Left renal pelvis (tissue), 4 donors: ENCODE data around the gene ERGIC3. TPM values are rescaled to one million over a fixed set of nuclear protein-coding genes. Genes with fewer than 3 reads are reported as not detected.
"Not testable (repeated sequence)": the region's sequence is repeated elsewhere in the genome, so short reads cannot be mapped to it uniquely, and the experiment has no call there.

Experiments used
- DNase-seq, 4 donors: peaks; one replicate each; pipeline ENCODE4 v3.0.0-alpha.2; 2013; ENCODE audit warnings: low read depth in 4 of 4, low spot score in 3 of 4
- polyA plus RNA-seq, 4 donors: library from polyadenylated mRNA; unstranded; fragments of 120-200 nt; gene quantifications; one replicate each; pipeline ENCODE4 v1.2.1, GENCODE V29; 2013; ENCODE audit not compliant: insufficient read length in 4 of 4

The ERGIC3 gene
- polyA plus RNA-seq, 4 donors = 279 to 362 (median 318) TPM

DNA sequence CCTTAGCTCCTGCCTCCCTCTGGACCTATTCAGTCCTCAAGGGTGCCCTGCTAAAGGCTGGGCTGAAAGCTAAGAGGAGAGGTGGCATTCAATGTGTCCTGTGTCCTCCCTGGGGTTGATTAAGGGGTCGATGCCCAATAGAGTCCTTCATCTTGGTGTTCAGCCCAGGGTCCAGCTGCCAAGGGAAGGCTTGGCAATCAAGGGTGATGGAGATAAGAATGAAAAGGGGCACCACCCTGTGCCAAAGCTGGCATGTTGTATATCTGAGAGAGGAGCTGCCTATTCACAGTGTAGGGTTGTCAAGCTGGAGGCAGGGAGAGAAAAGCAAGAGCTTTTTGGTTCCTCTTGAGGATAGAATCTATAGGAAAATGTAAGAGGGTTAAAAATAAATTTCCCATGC is 24.8 kb upstream of the ERGIC3 start:
- DNase-seq = no peak

DNA sequence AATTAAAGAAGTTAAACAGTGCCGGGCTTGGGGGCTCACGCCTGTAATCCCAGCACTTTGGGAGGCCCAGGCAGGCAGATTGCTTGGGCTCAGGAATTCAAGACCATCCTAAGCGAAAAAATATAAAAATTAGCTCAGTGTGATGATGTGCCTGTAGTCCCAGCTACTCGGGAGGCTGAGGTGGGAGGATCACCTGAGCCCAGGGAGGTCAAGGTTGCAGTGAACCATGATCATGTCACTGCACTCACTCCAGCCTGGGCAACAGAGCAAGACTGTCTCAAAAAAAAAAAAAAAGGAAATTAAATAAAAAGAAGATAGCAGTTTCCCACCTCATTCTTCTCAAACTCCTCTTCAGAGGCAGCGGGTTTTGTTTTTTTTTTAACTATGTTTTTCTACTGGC is 24.1 kb upstream of the ERGIC3 start:
- not testable (repeated sequence) for DNase-seq

DNA sequence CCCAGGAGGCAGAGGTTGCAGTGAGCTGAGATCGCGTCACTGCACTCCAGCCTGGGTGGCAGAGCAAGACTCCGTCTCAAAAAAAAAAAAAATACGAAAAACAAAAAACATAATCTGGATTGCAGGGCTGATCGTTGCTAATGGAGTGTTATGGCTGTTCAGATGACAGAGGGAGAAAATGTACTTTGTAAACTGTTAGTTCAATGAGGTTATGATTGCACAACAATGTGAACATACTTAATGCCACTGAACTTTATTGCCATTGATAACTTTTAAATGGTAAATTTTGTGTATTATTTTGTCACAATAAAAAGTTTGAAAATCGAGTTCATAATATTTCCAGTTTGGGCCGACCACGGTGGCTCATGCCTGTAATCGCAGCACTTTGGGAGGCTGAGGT is 22.9 kb upstream of the ERGIC3 start:
- no peak for DNase-seq

GRCh38 chr20:35523298-35523888 is 18.5 kb upstream of the ERGIC3 start:
- DNase-seq = no peak

DNA sequence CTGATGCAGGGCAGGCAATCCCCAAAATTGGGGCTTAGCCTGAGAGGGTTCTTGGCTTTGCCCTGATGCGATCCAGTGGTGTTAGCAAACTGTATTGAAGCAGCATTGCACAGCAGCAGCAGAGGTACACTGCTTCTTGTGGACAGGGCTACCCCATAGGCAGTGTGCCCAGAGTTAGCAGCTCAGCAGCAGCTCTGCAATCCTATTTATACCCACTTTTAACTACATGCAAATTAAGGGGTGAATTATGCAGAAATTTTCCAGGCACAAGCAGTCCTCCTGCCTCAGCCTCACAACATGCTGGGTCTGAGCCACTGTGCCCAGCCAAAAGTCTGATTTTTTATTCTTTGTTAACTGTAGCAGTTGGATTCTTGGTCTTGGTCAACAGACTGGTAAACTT is 16.2 kb upstream of the ERGIC3 start:
- no peak for DNase-seq

DNA sequence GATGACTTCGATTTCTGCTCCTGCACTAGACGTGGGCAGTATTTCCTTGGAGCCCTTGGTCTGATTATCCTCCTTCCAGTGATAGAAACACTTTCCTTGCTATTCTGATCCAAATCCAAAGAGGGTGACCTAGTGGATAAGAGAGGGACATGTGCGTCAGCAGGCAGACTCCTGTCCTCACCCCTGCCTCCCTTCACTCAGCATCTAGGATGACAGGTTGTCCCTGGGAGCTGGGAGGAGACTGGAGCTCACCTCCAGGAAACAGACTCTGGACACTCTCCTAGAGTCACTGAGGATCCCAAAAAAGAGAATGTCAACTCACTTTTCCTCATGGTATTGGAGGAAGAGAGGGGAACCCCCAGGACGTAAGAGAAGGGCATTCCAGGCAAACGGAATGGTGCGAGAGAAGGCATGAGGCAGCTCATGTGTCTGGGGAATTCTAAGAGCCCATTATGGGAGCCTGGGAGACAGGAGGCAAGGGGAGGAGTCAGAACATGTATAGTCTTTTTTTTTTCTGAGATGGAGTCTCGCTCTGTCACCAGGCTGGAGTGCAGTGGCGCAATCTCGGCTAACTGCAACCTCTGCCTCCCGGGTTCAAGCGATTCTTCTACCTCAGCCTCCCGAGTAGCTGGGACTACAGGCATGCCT is 14.6 kb upstream of the ERGIC3 start:
- DNase-seq = no peak

GRCh38 chr20:35529552-35529951 is 12.3 kb upstream of the ERGIC3 start, which contains the start of gene C20orf173:
Gene C20orf173 (minus strand): TSS chr20:35529652. CDS start chr20:35529373, 279 bp downstream.
- no peak for DNase-seq

GRCh38 chr20:35539756-35540212 is 2.1 kb upstream of the ERGIC3 start:
- DNase-seq = peak in 1 of 4 donors; percentile 36

DNA sequence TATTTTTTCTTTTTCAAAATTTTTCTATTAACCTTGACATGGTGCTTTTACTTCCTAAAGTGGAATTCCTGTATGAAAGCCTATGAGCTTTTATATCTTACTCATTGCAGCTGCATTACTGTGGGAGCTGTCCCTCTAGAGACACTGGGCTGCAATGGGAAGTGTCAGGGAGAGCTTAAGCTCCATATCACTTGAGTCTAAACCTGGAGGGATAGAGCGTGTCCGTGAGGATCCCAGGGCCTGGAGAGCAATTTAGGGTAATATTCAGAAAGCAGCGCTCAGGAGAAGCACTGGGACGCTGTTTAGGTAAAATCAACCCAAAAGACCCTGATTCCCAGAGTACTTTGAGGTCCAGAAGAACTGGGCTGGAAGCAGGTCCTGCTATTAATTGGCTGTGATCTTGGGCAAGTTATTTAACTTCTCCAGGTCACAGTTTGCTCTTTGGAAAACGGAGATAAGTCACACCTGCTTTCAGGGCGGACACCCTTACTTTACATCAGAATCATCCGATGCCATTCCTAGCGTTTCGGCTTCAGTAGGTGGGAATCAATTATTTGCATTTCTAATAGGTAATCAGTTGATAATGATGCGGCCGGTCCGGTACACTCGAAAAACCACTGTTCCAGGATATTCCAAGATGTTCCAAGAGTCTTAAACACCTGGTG is 628 bp upstream of the ERGIC3 start:
- DNase-seq = no peak

- DNase-seq = no peak
These were observed 1.1 kb downstream of the ERGIC3 start for GRCh38 chr20:35542990-35543389.

DNA sequence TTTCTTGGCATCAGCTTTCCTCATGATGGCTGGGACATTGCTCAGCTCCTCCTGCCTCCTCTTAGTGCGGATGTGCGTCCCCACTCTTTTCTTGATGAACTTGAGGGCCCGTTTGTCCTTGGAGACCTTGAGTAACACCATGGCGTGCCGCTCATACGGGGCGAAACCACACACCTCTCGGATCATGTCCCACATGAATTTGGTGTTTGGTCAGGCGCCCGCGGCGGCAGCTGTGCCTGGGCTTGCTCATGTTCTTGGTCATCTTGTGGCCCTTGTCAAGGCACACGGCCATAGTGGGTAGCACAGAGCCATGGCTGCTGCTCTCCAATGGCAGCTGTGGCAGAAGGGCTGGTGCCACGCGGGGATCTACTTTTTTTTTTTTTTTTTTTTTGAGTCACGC is 2.6 kb downstream of the ERGIC3 start:
- no peak for DNase-seq

DNA sequence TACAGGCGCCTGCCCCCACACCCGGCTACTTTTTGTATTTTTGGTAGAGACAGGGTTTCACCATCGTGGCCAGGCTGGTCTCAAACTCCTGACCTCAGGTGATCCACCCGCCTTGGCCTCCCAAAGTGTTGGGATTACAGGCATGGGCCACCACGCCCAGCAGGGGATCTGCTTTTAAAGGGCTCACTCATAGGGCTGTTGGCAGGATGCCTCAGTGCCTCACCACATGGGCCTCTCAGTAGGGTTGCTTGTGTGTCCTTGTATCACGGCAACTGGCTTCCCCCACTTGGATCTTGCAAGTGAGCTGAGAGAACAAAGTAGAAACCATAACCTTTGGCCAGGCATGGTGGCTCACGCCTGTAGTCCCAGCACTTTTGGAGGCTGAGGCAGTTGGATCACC is 3.1 kb downstream of the ERGIC3 start:
- DNase-seq = not testable (repeated sequence)

DNA sequence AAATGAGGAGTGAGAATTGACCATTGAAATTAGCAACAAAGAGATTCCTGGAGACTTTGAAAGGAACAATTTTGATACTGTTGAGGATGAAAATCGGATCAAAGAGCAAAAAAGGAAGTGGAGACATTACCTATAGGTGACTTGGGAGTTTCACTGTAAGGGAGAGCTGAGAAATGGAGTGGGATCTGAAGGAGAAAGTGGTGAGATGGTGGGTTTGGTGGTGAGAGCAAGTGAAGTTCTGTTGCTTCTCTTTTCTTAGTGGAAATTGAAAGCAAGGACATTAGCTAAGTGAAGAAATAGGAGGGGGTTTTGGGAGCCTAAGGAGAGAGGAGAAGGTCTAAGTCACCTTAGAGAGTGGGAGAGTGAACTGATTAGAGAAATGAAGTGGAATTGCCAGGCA is 4.2 kb downstream of the ERGIC3 start:
- no peak for DNase-seq

DNA sequence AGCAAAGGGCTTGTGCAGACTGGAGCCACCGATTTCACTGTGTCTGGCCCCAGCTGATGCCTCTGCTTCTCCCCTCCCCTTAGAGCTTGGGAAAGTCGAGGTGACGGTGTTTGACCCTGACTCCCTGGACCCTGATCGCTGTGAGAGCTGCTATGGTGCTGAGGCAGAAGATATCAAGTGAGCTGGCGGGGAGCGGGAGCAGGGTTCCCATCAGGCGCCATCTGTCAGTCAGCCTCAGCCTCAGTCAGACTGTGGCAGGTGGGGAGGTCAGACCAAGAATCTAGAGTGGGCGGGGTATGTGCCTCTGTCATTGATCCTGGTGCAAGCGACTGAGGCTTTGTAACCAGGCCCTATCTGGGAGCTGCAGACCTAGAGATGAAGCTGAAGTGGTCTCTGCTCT is 5.5 kb downstream of the ERGIC3 start:
- no peak for DNase-seq

DNA sequence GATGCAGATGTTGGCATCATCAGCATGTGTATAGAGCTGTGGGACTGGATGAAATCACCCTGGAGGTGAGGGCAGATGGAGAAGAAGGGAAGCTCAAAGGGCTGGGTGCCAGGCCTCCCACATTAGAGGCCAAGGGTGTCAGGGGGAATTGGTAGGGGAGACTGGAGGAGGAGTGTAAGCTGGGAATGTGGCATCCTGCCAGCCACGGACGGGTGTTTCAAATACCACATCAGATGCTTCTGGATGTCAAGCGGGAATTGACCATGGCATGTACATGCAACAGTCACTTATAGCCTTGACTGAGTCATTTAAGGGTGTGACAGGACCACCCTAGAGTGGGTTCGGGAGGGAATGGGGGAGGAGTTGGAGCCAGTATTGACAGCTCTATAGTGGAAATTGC is 9.6 kb downstream of the ERGIC3 start:
- DNase-seq = no peak

DNA sequence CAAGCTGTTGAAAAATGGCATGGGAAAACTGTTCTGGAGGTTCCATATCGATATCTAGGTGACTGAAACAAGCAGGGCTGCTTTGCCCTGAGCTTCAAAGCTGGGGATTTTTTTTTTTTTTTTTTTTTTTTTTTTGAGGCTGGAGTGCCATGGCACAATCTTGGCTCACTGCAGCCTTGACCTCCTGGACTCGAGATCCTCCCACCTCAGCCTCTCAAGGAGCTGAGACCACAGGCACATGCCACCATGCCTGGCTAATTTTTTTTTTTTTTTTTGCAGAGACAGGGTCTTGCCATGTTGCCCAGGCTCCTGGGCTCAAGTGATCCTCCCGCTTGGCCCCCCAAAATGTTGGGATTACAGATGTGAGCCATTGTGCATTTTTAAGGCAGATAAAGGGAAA is 11.0 kb downstream of the ERGIC3 start:
- no peak for DNase-seq

- not testable (repeated sequence) for DNase-seq
These were observed 13.6 kb downstream of the ERGIC3 start for GRCh38 chr20:35555461-35555860.

- DNase-seq = no peak
These were observed 14.2 kb downstream of the ERGIC3 start for GRCh38 chr20:35555951-35556645.

- DNase-seq = no peak
These were observed 15.0 kb downstream of the ERGIC3 start for GRCh38 chr20:35556871-35557270.

- no peak for DNase-seq
These were observed 16.6 kb downstream of the ERGIC3 start for GRCh38 chr20:35558451-35558850.

- no peak for DNase-seq
These were observed 17.3 kb downstream of the ERGIC3 start for GRCh38 chr20:35559042-35559693.
